ENCODE results near the gene KRT26. TPM values are rescaled to one million over a fixed set of nuclear protein-coding genes. Genes with fewer than 3 reads are reported as not detected.

Gene KRT26, protein sequence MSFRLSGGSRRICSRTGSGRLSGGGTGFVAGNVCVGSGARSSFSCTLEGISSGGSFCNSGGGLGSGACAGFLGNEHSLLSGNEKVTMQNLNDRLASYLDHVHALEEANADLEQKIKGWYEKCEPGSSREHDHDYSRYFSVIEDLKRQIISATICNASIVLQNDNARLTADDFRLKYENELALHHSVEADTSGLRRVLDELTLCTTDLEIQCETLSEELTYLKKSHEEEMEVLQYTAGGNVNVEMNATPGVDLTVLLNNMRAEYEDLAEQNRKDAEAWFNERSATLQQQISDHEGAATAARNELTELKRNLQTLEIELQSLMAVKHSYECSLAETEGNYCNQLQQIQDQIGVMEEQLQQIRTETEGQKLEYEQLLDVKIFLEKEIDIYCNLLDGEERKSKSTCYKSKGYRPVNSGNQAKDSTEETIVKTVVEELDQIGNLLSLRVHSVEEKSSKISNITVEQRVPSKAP
- total RNA-seq: 1 to 10 TPM in 1 of 4 donors, not detected in 3; 9.2 TPM

DNA sequence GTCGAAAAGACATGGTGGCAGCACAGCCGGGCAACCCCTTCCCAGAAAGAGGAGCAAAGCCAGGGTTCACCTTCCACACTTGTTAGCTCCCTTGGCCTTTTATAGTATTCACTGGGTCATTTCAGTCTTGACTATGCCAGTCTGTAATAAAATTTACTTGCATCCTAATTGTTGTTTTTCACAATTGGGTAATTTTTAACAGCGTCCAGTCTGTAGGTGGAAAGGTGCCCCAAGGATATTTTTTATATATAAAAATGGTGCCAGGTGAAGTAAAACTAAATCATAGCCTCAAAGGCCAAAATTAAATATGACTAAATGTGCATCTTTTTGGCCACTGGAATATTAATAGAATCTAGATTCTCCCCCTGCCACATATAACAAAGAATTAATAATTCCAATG, at the start of gene KRT26:
Gene KRT26 (minus strand): TSS at position 101 of the 400 bp plus-strand sequence. CDS start 88 bp downstream, at position 13.
- 87 to 89% methylated on average over 3 of the region's 3 CpGs for WGBS, 2 donors
- TF ChIP-seq POLR2A (IDR thresholded peaks at IDR 0.05): no peak
- TF ChIP-seq, protein P1, sequence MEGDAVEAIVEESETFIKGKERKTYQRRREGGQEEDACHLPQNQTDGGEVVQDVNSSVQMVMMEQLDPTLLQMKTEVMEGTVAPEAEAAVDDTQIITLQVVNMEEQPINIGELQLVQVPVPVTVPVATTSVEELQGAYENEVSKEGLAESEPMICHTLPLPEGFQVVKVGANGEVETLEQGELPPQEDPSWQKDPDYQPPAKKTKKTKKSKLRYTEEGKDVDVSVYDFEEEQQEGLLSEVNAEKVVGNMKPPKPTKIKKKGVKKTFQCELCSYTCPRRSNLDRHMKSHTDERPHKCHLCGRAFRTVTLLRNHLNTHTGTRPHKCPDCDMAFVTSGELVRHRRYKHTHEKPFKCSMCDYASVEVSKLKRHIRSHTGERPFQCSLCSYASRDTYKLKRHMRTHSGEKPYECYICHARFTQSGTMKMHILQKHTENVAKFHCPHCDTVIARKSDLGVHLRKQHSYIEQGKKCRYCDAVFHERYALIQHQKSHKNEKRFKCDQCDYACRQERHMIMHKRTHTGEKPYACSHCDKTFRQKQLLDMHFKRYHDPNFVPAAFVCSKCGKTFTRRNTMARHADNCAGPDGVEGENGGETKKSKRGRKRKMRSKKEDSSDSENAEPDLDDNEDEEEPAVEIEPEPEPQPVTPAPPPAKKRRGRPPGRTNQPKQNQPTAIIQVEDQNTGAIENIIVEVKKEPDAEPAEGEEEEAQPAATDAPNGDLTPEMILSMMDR (IDR thresholded peaks at IDR 0.05): no peak
- no peak for DNase-seq (ENCODE audit: low spot score in 2 of 2)
- intact Hi-C loops (cut with DNase I; ENCODE audit: low total_unique reads): no loop called here
- H3K4me3 ChIP-seq (ENCODE audit: low read depth, poor library complexity, severe bottlenecking): no peak within 1 kb of the TSS

DNA sequence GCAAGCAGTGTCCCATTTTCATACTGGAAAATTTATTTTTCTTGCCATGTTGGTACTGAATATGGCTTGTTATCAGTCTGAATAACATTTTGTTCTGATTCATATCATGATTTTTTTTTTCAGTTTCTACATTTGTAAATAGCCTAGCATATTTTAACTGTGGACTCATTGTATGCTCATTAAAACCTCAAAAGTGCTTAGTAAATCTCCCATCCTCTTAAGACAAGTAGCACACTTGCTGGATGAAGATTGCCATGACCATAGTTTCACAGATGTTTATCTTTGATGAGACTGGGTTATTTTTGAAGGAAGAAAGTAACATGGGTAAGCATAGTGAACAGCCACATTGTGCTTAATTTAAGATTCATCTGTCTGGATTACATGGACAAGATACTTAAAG, 49.5 kb upstream of the KRT26 start:
- TF ChIP-seq, protein P1 (IDR thresholded peaks at IDR 0.05): no peak
- no peak for TF ChIP-seq POLR2A (IDR thresholded peaks at IDR 0.05)
- H3K4me3 ChIP-seq (ENCODE audit: low read depth, poor library complexity, severe bottlenecking): peak overlapping the region; percentile 23
- DNase-seq (ENCODE audit: low spot score in 2 of 2): no peak
- intact Hi-C loops (cut with DNase I; ENCODE audit: low total_unique reads): no loop called here

DNA sequence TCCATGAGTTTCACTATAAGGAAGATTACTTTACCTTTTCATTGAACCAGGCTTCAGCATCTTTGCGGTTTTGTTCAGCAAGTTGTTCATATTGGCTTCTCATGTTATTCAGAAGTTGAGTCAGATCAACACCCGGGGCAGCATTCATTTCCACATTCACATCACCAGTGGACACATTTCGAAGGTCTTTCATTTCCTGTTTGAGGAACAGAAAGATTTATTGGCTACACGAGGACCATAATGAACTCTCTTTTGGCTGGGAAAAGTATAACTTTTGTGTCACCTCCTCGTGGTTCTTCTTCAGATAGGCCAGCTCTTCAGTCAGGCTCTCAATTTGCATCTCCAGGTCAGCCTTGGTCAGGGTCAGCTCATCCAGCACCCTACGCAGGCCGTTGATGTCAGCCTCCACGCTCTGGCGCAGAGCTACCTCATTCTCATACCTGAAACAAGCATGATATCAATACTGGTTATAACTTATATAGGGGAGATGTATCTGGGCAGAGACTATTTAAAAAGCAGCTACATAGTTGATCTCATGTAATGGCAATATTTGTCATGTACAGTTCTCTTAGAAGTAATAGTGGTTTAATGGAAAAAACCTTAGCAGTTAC, 48.3 kb upstream of the KRT26 start:
- intact Hi-C loops (cut with DNase I; ENCODE audit: low total_unique reads): no loop called here
- DNase-seq (ENCODE audit: low spot score in 2 of 2): no peak
- 80 to 88% methylated on average over 9 of the region's 9 CpGs for WGBS, 2 donors
- peak overlapping the region; percentile 1 for H3K4me3 ChIP-seq (ENCODE audit: low read depth, poor library complexity, severe bottlenecking)
- no peak for TF ChIP-seq POLR2A (IDR thresholded peaks at IDR 0.05)
- TF ChIP-seq, protein P1 (IDR thresholded peaks at IDR 0.05): no peak

DNA sequence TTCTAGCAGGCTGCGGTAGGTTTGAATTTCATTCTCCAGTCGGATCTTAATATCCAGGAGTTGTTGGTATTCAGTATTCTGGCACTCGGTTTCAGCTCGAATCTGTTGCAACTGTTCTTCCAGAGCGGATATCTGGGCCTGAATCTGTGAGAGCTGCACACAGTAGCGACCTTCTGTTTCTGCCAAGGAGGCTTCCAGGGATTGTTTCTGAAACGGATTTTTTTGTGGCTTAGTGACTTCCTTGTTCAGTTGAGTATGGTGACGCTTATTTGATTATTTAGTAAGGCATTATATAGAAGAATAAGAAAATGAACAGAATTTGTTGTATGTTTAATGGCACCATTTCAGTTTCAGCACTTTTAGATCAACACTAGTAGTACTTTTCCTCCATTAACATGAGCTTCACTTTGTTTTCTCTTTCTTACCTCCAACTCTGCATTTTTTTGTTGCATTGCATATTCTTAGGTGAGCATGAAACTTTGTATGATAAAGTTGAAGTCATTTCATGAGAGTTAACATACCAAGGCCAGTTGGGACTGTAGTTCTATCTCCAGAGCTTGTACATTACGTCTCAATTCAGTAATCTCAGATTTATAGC, 47.6 kb upstream of the KRT26 start:
- TF ChIP-seq, protein P1 (IDR thresholded peaks at IDR 0.05): no peak
- TF ChIP-seq POLR2A (IDR thresholded peaks at IDR 0.05): no peak
- peak overlapping the region; percentile 29 for H3K4me3 ChIP-seq (ENCODE audit: low read depth, poor library complexity, severe bottlenecking)
- no peak for DNase-seq (ENCODE audit: low spot score in 2 of 2)
- intact Hi-C loops (cut with DNase I; ENCODE audit: low total_unique reads): no loop called here
- WGBS, 2 donors: 37 to 45% methylated on average over 9 of the region's 9 CpGs

DNA sequence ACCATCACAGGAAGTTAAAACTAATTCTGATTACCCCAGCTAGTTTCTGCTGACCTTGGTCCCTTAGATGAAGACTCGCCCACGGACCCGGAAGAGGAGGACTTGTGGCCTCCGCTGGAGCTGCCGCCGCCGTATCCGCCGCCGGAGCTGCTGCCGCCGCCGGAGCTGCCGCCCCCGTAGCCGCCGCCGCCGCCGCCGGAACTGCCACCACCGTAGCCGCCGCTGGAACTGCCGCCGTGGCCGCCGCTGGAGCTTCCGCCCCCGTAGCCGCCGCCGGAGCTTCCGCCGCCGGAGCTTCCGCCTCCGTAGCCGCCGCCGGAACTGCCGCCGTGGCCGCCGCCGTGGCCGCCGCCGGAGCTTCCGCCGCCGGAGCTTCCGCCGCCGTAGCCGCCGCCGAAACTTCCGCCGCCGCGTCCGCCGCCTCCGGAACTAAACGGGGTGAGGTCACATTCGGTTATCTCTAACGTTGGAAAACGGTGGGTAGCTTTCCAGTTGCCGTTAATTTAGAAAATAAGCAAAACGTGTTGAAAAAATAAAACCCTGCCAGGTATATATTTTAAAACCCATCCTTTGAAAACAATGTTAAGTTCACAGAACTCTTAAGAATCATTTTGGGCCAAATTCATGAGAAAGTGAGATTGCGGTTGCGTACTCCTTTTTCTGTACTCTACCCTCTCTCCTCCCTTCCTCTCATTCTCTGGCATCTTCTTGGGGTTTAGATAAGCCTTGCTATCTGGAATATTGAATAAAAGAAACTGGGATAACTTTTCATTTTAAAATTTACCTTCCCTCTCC, 46.9 kb upstream of the KRT26 start:
- peak; percentile 65 to 95 for DNase-seq (ENCODE audit: low spot score in 2 of 2)
- intact Hi-C loops (cut with DNase I; ENCODE audit: low total_unique reads): no loop called here
- WGBS, 2 donors: 1 to 2% methylated on average over 53 to 73 of the region's 73 CpGs
- peak overlapping the region; percentile 62 for H3K4me3 ChIP-seq (ENCODE audit: low read depth, poor library complexity, severe bottlenecking)
- TF ChIP-seq, protein P1 (IDR thresholded peaks at IDR 0.05): no peak
- no peak for TF ChIP-seq POLR2A (IDR thresholded peaks at IDR 0.05)

Measured in lower leg skin (tissue), 4 donors.